GM10266 (cell line): ENCODE measurements around the gene CAPN9.

Experiments
- DNase-seq: peaks from one replicate; pipeline ENCODE4 v3.0.0; 2012; ENCODE audit errors: extremely low spot score
- CTCF ChIP-seq: IDR thresholded peaks from 2 replicates; pipeline ENCODE4 v1.5.1; 2012; ENCODE audit warnings: mild to moderate bottlenecking, low read depth; ENCODE audit not compliant: control insufficient read depth, insufficient read depth; ENCODE audit errors: missing control alignments

The CAPN9 gene

DNA sequence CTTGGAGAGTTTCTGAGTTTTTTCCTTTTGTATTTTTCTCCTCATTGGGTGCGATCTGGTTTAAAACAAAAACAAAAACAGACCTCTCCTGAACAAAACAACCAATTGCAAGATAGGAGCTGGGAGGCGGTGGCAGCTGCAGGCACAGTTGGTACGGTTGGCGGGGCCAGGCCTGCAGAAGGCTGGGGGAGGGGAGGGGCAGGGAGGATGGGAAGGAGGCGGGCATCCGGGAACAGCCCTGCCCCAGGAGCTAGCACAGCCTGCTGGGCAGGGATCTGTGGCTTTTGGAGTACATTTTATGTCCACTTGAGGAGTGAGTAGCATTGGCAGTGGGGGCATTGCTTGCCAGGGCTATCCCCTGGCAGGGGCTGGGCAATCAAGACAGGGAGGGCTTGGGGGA, 5.2 kb downstream of the CAPN9 start:
- no peak for DNase-seq
- TF ChIP-seq CTCF = no peak

DNA sequence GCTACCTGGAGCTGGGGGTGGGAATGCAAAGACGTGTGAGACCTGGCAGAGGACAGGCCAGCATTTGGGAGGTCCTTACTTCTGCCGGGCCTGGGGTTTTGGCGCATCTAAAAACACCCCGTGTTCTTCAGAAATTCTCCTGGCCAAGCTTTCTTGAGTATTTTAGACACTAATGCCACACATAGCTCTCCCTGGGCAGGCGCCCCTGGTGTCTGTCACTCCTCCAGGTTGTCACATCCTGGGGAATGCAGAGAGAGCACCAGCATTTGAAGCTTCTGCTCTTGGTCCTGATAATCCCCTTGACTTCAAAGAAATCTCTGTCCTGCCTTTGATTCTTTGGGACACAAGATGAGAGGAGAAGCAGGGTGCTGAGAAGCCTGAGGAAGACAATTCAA, 6.0 kb downstream of the CAPN9 start:
- TF ChIP-seq CTCF = no peak
- DNase-seq = no peak

GRCh38 chr1:230753586-230754251, 6.5 kb downstream of the CAPN9 start:
- TF ChIP-seq CTCF = no peak
- peak; percentile 62 for DNase-seq

DNA sequence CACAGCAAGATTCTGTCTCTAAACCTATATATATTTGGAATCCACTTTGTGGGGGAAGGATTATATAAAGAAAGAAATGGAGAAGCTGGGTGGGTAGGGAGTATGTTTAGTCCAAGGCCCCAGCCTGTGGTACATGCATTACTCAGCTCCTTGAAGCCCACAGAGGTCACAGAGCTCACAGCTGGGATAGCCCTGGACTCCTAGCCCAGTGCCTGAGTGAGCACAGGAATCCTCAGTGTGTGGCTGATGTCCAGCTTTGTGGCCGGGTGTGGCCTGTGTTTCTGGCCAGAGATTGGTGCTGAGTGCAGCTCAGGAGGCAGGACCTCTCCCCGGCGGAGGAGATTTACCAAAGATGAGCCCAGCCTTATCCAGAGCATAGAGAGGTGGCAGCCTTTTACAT, 7.6 kb downstream of the CAPN9 start:
- TF ChIP-seq CTCF = no peak
- DNase-seq = no peak

DNA sequence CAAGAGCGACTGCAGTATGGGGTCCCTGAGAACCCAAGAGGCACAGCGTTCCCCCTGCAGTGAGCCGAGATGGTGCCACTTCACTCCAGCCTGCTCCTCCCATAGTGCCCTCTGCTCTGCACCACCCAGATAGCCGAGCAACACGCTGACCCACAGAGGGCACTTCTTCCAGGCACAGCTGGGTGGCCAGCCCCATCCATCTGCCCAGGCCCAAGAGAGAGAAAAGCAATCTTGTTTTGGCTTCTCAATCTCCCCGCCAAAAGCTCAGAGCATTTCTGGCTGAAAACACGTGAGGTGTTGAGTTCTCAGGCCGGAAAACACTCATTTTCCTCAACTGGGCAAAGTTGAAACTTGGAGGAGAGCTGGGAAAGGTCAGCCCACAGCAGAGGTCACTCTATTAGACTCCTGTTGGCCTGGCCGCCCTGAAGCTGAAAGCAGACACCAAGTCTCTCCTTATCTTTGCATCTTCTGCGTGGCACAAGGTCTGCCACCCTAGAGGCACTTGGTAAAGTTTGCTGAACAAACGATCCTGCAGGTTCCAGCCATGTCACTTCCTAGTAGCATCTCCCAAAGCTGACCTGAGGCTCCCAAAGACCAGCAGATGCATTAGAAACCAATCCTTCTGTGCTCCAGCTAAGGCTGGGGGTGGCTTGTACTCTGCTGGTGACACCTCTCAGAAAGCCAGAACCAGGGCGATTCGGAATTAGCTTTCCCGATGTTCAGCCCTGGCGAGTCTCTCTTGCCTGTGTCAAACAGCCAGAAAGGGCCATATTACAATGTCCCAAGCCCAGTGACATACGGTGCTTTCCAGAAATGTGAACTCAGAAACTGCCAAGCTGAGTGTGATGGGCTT, 10.9 kb downstream of the CAPN9 start:
- no peak for TF ChIP-seq CTCF
- DNase-seq = no peak

GRCh38 chr1:230758709-230759368, 11.7 kb downstream of the CAPN9 start:
- DNase-seq = no peak
- TF ChIP-seq CTCF = no peak
